ENCODE results near the gene OGDH. TPM values are rescaled to one million over a fixed set of nuclear protein-coding genes. Genes with fewer than 3 reads are reported as not detected.
A peak's percentile ranks its signal among the peaks of the same experiment; 100 is the strongest.

Gene OGDH
- polyA plus RNA-seq, 1 donor = 97.4 TPM

DNA sequence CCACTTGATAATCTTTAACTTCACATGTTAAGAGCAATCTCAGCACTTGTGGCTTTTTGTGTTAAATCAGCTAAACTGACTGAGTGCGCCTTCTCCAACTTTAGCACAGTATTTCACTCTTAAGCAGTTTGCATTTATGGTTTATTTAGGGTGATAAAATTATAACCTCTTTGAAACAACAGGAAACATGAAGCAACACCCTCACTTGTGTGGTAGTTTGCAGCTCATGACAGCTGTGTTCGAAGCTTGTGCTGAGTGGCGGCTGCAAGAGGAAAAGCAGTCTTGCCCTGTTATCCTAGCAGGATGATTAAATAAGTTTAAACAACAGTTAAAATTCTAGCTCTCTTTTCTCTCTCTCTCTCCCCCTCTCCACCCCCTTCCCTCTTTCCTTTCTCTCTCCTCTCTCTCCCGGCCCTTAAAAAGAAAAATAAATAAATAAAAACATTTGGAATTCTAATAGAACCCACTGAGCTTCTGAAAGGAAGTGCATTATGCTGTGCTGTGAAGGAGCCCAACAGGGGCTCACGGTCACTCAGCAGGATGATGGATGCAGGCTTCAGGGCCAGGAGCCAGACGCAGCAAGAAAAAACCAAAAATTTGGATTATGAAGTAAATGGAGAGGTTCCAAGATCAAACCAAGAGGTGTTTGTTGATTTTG is 25.2 kb downstream of the OGDH start:
- no peak overlapping the region for H3K4me3 ChIP-seq (ENCODE audit: low read length)
- DNase-seq = peak; percentile 70 to 87
- peaks cover 64% of the 10 kb centered on the region for H3K4me1 ChIP-seq (ENCODE audit: control insufficient read depth, insufficient read depth, low read length)
- no peaks in the 10 kb centered on the region for H3K9me3 ChIP-seq (ENCODE audit: control insufficient read depth, low read depth, low read length)
- WGBS (ENCODE audit: insufficient coverage, low lambda C conversion rate) = 50% methylated on average over 1 of the region's 6 CpGs
- no peaks in the 10 kb centered on the region for H3K27me3 ChIP-seq (ENCODE audit: control insufficient read depth, insufficient read depth, low read length)
- peak overlapping the region; percentile 98 for H3K27ac ChIP-seq (ENCODE audit: low read length)
- H3K36me3 ChIP-seq (ENCODE audit: control insufficient read depth, insufficient read depth, low read length) = peaks cover 12% of the 10 kb centered on the region

- H3K27me3 ChIP-seq (ENCODE audit: control insufficient read depth, insufficient read depth, low read length) = no peaks in the 10 kb centered on the region
- peak overlapping the region; percentile 98 for H3K27ac ChIP-seq (ENCODE audit: low read length)
- WGBS (ENCODE audit: insufficient coverage, low lambda C conversion rate) = no CpG with 5 or more reads among the region's 4 CpGs
- no peak for DNase-seq
- H3K36me3 ChIP-seq (ENCODE audit: control insufficient read depth, insufficient read depth, low read length) = peaks cover 13% of the 10 kb centered on the region
- H3K4me3 ChIP-seq (ENCODE audit: low read length) = no peak overlapping the region
- H3K4me1 ChIP-seq (ENCODE audit: control insufficient read depth, insufficient read depth, low read length) = peaks cover 69% of the 10 kb centered on the region
- no peaks in the 10 kb centered on the region for H3K9me3 ChIP-seq (ENCODE audit: control insufficient read depth, low read depth, low read length)
These were observed 25.8 kb downstream of the OGDH start for GRCh38 chr7:44632196-44632595.

DNA sequence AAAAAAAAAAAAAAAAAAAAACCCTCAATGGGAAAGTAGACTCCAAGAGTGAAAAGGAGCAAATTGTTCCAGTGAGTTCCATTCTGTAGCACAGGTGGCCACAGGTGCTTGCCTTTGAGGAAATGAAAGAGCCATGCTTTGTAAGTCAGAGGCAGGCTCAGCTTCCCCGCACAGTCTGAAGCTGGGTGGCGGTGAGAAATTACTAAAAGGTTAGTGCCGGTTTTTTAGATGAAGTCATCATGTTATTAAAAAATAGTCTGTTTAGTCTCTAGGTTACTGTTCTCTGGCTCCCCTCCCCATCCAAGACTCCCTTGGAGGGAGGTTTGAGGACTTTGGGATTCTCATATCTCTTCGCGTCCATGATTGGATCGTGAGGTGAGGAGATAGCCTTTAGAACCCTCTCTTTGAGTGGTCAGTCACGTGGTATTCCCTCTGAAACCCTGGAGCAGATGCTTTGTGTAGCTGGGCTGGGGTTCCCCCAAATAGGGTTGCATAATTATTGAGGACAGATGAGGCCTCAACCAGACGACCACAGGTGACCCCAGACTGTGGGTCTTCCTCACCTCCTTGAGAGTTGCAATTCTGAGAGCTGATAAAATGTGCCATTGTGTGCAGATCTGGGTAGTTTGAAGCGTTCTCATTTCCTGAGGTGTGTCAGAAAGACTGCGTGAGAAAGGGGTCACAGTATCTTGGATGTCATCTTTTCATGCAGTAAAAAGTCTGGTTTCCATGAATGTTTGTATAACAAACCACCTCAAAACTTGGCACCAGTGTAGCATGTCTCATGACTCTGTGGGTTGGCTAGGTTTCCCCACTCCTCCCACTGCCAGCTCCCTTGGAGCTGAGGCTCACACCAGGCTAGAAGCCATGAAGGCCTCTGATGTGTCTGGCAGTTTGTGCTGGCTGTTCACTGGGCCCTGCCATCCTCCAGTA is 27.1 kb downstream of the OGDH start:
- Histone ChIP-seq H3K9me3 (ENCODE audit: control insufficient read depth, low read depth, low read length) (no peaks in the 10 kb centered on the region), H3K27ac (ENCODE audit: low read length) (peak overlapping the region; percentile 98), H3K36me3 (ENCODE audit: control insufficient read depth, insufficient read depth, low read length) (peaks cover 13% of the 10 kb centered on the region), H3K4me1 (ENCODE audit: control insufficient read depth, insufficient read depth, low read length) (peaks cover 80% of the 10 kb centered on the region), H3K27me3 (ENCODE audit: control insufficient read depth, insufficient read depth, low read length) (no peaks in the 10 kb centered on the region), H3K4me3 (ENCODE audit: low read length) (no peak overlapping the region)
- DNase-seq = peak; percentile 47 to 83
- no CpG with 5 or more reads among the region's 10 CpGs for WGBS (ENCODE audit: insufficient coverage, low lambda C conversion rate)

GRCh38 chr7:44634187-44634838 is 27.9 kb downstream of the OGDH start:
- Histone ChIP-seq H3K27me3 (ENCODE audit: control insufficient read depth, insufficient read depth, low read length) (no peaks in the 10 kb centered on the region), H3K4me3 (ENCODE audit: low read length) (no peak overlapping the region), H3K9me3 (ENCODE audit: control insufficient read depth, low read depth, low read length) (no peaks in the 10 kb centered on the region), H3K36me3 (ENCODE audit: control insufficient read depth, insufficient read depth, low read length) (peaks cover 7% of the 10 kb centered on the region), H3K27ac (ENCODE audit: low read length) (peak overlapping the region; percentile 98), H3K4me1 (ENCODE audit: control insufficient read depth, insufficient read depth, low read length) (peaks cover 88% of the 10 kb centered on the region)
- DNase-seq = peak; percentile 92 to 97
- WGBS (ENCODE audit: insufficient coverage, low lambda C conversion rate) = no CpG with 5 or more reads among the region's 5 CpGs

- Histone ChIP-seq H3K9me3 (ENCODE audit: control insufficient read depth, low read depth, low read length) (no peaks in the 10 kb centered on the region), H3K4me1 (ENCODE audit: control insufficient read depth, insufficient read depth, low read length) (peaks cover 95% of the 10 kb centered on the region), H3K36me3 (ENCODE audit: control insufficient read depth, insufficient read depth, low read length) (peaks cover 4% of the 10 kb centered on the region), H3K27me3 (ENCODE audit: control insufficient read depth, insufficient read depth, low read length) (no peaks in the 10 kb centered on the region), H3K27ac (ENCODE audit: low read length) (peak overlapping the region; percentile 98), H3K4me3 (ENCODE audit: low read length) (no peak overlapping the region)
- 20% methylated on average over 1 of the region's 14 CpGs for WGBS (ENCODE audit: insufficient coverage, low lambda C conversion rate)
- peak; percentile 93 to 97 for DNase-seq
These were observed 28.6 kb downstream of the OGDH start for GRCh38 chr7:44634839-44635591.

DNA sequence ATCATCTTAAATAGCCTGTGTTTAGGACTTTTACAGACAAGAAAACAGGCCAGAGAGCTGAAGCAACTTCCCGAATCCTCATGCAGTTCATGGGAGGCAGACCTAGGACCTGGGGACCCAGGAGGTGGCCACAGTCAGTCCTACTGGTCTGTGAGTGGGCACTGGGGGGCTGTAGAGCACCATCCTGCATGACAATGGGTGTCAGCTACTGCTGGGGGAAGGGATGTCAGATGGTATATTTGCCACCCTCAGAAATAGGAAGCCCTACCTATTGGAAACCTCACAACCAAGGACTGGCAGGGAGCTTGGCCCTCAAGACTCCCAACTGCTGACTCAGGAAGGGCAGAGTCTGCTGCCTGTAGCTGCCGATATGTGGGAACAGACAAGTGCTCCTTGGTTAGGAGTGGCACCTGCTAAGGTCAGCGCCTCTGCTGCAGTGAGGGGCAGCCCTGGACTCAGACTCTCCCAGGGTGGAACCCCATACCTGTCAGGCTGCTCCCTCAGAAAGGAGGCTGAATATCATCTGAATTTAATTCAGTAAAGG is 29.7 kb downstream of the OGDH start:
- Histone ChIP-seq H3K27ac (ENCODE audit: low read length) (peak overlapping the region; percentile 98), H3K4me1 (ENCODE audit: control insufficient read depth, insufficient read depth, low read length) (peaks cover 92% of the 10 kb centered on the region), H3K9me3 (ENCODE audit: control insufficient read depth, low read depth, low read length) (no peaks in the 10 kb centered on the region), H3K4me3 (ENCODE audit: low read length) (no peak overlapping the region), H3K36me3 (ENCODE audit: control insufficient read depth, insufficient read depth, low read length) (peaks cover 3% of the 10 kb centered on the region), H3K27me3 (ENCODE audit: control insufficient read depth, insufficient read depth, low read length) (no peaks in the 10 kb centered on the region)
- DNase-seq = peak; percentile 78 to 90
- WGBS (ENCODE audit: insufficient coverage, low lambda C conversion rate) = no CpG with 5 or more reads among the region's 3 CpGs

- WGBS (ENCODE audit: insufficient coverage, low lambda C conversion rate) = no CpG with 5 or more reads among the region's 2 CpGs
- no peaks in the 10 kb centered on the region for H3K27me3 ChIP-seq (ENCODE audit: control insufficient read depth, insufficient read depth, low read length)
- no peak overlapping the region for H3K4me3 ChIP-seq (ENCODE audit: low read length)
- no peaks in the 10 kb centered on the region for H3K9me3 ChIP-seq (ENCODE audit: control insufficient read depth, low read depth, low read length)
- DNase-seq = no peak
- peaks cover 84% of the 10 kb centered on the region for H3K4me1 ChIP-seq (ENCODE audit: control insufficient read depth, insufficient read depth, low read length)
- peaks cover 3% of the 10 kb centered on the region for H3K36me3 ChIP-seq (ENCODE audit: control insufficient read depth, insufficient read depth, low read length)
- H3K27ac ChIP-seq (ENCODE audit: low read length) = peak overlapping the region; percentile 98
These were observed 30.5 kb downstream of the OGDH start for GRCh38 chr7:44636926-44637325.

GRCh38 chr7:44637788-44638594 is 31.6 kb downstream of the OGDH start:
- Histone ChIP-seq H3K27ac (ENCODE audit: low read length) (peak overlapping the region; percentile 98), H3K4me3 (ENCODE audit: low read length) (no peak overlapping the region), H3K36me3 (ENCODE audit: control insufficient read depth, insufficient read depth, low read length) (peaks cover 3% of the 10 kb centered on the region), H3K9me3 (ENCODE audit: control insufficient read depth, low read depth, low read length) (no peaks in the 10 kb centered on the region), H3K27me3 (ENCODE audit: control insufficient read depth, insufficient read depth, low read length) (no peaks in the 10 kb centered on the region), H3K4me1 (ENCODE audit: control insufficient read depth, insufficient read depth, low read length) (peaks cover 74% of the 10 kb centered on the region)
- WGBS (ENCODE audit: insufficient coverage, low lambda C conversion rate) = no CpG with 5 or more reads among the region's 8 CpGs
- DNase-seq = peak; percentile 90 to 94
